OCI-LY3 (cell line): ENCODE data around the gene IGFBP7.

Source experiments
- H2AFZ ChIP-seq: fragments of 200-600, 300-600 bp; shearing (Covaris generic); 2 replicates; pipeline ENCODE4 v1.6.0; 2014; ENCODE audit warnings: antibody characterized with exemption, low read depth, low read length
- H3K27ac ChIP-seq: fragments of 200-600, 300-600 bp; sonication (generic); 2 replicates; pipeline ENCODE4 v1.5.1; 2014; ENCODE audit warnings: mild to moderate bottlenecking, low read length, moderate library complexity, mixed read lengths
- H3K27me3 ChIP-seq: fragments of 200-600, 300-600 bp; sonication (generic); 2 replicates; pipeline ENCODE4 v1.6.1; 2014; ENCODE audit warnings: low read depth, low read length, mixed read lengths
- H3K36me3 ChIP-seq: fragments of 200-600, 300-600 bp; sonication (generic); replicated peaks from 2 replicates; pipeline ENCODE3; 2014; ENCODE audit warnings: low read depth, low read length, mixed read lengths
- H3K4me1 ChIP-seq: fragments of 300-600, 200-600 bp; sonication (generic); 2 replicates; pipeline ENCODE4 v1.6.1; 2014; ENCODE audit warnings: low read length, mixed read lengths
- H3K4me2 ChIP-seq: fragments of 200-600, 300-600 bp; sonication (generic); 2 replicates; pipeline ENCODE4 v1.6.1; 2014; ENCODE audit warnings: low read length, mixed read lengths
- H3K4me3 ChIP-seq: fragments of 300-600, 200-600 bp; sonication (generic); 2 replicates; pipeline ENCODE4 v1.5.1; 2014; ENCODE audit warnings: antibody characterized with exemption, mild to moderate bottlenecking, low read length, moderate library complexity
- H3K79me2 ChIP-seq: fragments of 300-600, 200-600 bp; shearing (Covaris generic); 2 replicates; pipeline ENCODE4 v1.6.1; 2014; ENCODE audit warnings: mild to moderate bottlenecking, low read length, mixed read lengths
- H3K9ac ChIP-seq: fragments of 300-600, 200-600 bp; shearing (Covaris generic); 2 replicates; pipeline ENCODE4 v1.6.0; 2014; ENCODE audit warnings: mild to moderate bottlenecking, low read length, moderate library complexity
- H3K9me3 ChIP-seq: fragments of 200-600, 300-600 bp; shearing (Covaris generic); 2 replicates; pipeline ENCODE4 v1.6.1; 2014; ENCODE audit warnings: low read length, mixed read lengths; ENCODE audit not compliant: insufficient read depth
- H4K20me1 ChIP-seq: fragments of 200-600, 300-600 bp; sonication (generic); 2 replicates; pipeline ENCODE4 v1.6.1; 2016; ENCODE audit warnings: low read length, mixed read lengths; ENCODE audit not compliant: insufficient read depth
- EZH2phosphoT487 ChIP-seq: fragments of 200-600 bp; shearing (Covaris generic); IDR thresholded peaks from 2 replicates; pipeline ENCODE4 v1.6.1; 2018; ENCODE audit warnings: antibody characterized with exemption, mixed run types, low read depth
- TF ChIP-seq, protein P1 (sequence below): fragments of 200-600, 300-600 bp; sonication (generic); IDR thresholded peaks from 2 replicates; pipeline ENCODE4 v1.5.1; 2014; ENCODE audit warnings: antibody characterized with exemption, low read length, low read depth

The IGFBP7 gene

DNA sequence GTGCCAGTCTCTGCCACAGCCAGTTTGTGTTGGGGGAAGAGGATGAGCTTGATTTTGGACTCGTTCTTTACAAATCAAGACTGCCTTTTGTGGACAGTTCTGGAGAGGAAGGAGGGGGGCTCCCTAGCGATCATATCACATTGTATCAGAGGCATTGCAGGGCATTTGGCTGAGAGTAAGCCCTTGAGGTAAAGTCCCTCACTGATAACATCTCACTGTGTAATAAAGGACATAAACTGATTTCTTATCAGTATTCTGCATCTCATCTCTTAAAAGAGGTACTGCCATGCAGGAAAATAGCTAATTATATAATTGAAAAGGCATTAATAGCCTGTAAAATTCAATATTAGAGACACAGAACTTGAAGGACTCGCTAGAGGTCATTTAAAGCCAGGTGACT lies 6.1 kb upstream of the IGFBP7 start:
- Histone ChIP-seq H3K9ac (no peak overlapping the region), H3K4me2 (no peak overlapping the region), H3K36me3 (no peaks in the 10 kb centered on the region), H3K27me3 (peaks cover 13% of the 10 kb centered on the region), H3K9me3 (no peaks in the 10 kb centered on the region), H4K20me1 (no peaks in the 10 kb centered on the region), H2AFZ (no peak overlapping the region), H3K27ac (no peak overlapping the region), H3K4me3 (no peak overlapping the region), H3K79me2 (no peaks in the 10 kb centered on the region), H3K4me1 (no peaks in the 10 kb centered on the region; the same call in 1 of the 2 replicates)
- TF ChIP-seq EZH2phosphoT487, result no peak
- TF ChIP-seq, protein P1, sequence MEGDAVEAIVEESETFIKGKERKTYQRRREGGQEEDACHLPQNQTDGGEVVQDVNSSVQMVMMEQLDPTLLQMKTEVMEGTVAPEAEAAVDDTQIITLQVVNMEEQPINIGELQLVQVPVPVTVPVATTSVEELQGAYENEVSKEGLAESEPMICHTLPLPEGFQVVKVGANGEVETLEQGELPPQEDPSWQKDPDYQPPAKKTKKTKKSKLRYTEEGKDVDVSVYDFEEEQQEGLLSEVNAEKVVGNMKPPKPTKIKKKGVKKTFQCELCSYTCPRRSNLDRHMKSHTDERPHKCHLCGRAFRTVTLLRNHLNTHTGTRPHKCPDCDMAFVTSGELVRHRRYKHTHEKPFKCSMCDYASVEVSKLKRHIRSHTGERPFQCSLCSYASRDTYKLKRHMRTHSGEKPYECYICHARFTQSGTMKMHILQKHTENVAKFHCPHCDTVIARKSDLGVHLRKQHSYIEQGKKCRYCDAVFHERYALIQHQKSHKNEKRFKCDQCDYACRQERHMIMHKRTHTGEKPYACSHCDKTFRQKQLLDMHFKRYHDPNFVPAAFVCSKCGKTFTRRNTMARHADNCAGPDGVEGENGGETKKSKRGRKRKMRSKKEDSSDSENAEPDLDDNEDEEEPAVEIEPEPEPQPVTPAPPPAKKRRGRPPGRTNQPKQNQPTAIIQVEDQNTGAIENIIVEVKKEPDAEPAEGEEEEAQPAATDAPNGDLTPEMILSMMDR, result no peak

DNA sequence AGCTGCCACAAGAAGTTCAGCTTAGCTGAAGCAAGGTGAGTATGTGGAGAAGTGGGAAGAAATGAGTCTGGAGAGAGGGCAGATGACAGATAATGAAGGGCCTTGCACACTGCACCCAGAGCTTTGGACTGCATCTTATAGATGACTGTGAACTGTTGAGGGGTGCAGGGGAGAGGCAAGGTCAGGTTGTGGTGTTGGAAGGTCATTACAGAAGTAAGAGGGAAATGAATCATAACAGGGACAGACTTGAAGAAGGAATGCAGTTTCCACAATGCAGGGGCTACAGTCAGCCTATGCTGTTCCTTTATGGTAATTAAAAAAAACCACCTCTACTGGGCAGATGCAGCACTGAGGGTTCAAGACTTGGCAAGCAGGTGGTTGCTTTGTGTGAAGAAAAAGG lies 4.8 kb upstream of the IGFBP7 start:
- H3K36me3 ChIP-seq, result no peaks in the 10 kb centered on the region
- H3K4me2 ChIP-seq, result no peak overlapping the region
- H3K9me3 ChIP-seq, result no peaks in the 10 kb centered on the region

DNA sequence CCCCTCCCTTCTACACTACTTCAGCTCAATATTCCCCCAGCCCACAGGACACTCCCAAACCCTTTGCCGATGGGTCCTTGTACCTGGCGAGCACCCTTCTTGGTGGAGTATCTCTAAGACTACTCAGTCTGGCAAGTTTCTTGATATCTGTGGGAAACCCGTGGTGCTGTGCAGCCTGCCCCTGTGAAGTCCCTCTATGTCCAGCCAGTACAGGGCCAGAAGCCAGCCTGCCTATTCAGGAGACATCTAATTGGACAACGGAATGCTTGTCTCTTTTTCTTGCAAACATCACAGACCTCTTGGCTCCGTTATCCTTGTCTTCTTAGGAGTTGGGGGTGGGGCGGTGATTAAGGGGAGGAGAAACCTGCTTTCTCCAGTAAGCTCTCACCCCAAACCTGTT lies 3.7 kb upstream of the IGFBP7 start:
- Histone ChIP-seq H3K9me3 (no peaks in the 10 kb centered on the region), H3K4me2 (no peak overlapping the region), H3K79me2 (no peaks in the 10 kb centered on the region), H3K4me3 (no peak overlapping the region), H3K4me1 (no peaks in the 10 kb centered on the region; the same call in 1 of the 2 replicates), H4K20me1 (no peaks in the 10 kb centered on the region), H2AFZ (no peak overlapping the region), H3K36me3 (no peaks in the 10 kb centered on the region), H3K27ac (no peak overlapping the region), H3K27me3 (peaks cover 7% of the 10 kb centered on the region; the same call in 1 of the 2 replicates), H3K9ac (no peak overlapping the region)
- TF ChIP-seq, protein P1, result no peak
- no peak for TF ChIP-seq EZH2phosphoT487

More for the DNA sequence above, 4.8 kb upstream of the IGFBP7 start:
- no peak overlapping the region for H2AFZ ChIP-seq
- H3K4me3 ChIP-seq, result no peak overlapping the region
- peaks cover 12% of the 10 kb centered on the region for H3K27me3 ChIP-seq
- H3K79me2 ChIP-seq, result no peaks in the 10 kb centered on the region
- no peak overlapping the region for H3K9ac ChIP-seq
- H3K4me1 ChIP-seq, result no peaks in the 10 kb centered on the region; the same call in 1 of the 2 replicates
- TF ChIP-seq, protein P1, result no peak
- TF ChIP-seq EZH2phosphoT487, result no peak
- H4K20me1 ChIP-seq, result no peaks in the 10 kb centered on the region
- H3K27ac ChIP-seq, result no peak overlapping the region

DNA sequence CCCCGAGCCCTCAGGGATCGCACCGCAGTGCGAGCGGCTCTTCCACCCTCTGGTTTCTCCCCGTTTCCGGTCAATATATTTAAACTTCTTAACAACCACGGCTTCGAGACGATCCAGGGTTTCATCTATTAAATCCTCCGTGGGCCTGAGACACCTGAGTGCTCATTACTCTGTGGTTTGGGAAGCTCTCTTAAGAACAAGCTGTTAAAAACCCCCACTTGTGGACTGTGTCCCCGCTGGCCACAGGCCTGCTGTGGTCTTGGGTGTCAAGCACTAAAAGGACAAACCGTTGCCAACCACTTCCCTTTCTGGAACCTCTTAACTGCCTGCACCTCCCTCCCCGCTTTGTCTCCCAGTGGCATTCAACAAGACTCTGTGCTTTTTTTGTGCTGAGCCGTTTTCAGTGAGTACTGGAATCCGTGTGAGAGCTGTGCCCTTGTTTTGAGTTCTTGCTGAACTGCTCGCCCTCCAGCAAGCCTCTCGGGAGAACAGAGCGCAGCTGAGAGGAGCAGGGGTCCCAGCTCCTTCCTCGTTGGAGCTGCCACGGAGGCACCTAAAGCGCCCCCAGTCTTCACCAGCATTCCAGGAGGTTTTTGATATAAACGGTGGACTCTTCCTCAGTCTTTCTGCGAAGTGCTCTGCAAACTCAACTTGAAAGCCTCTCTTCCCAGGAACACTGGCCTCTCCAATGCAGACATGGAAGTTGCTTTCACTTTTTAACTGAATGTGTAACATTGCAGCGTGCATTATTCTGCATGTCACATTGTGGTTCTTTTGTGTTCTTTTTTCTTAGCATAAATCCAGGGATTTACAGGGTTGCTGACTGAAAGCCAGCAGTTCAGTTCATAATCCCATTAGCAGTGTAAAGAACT lies 691 bp upstream of the IGFBP7 start:
- H3K9me3 ChIP-seq, result no peaks in the 10 kb centered on the region
- H3K36me3 ChIP-seq, result no peaks in the 10 kb centered on the region
- H4K20me1 ChIP-seq, result no peaks in the 10 kb centered on the region
- H2AFZ ChIP-seq, result peak overlapping the region; percentile 94
- H3K4me3 ChIP-seq, result peak overlapping the region; percentile 71
- H3K27ac ChIP-seq, result no peak overlapping the region
- H3K9ac ChIP-seq, result no peak overlapping the region
- H3K4me2 ChIP-seq, result peak overlapping the region; percentile 58
- TF ChIP-seq EZH2phosphoT487, result no peak
- TF ChIP-seq, protein P1, result no peak
- H3K4me1 ChIP-seq, result no peaks in the 10 kb centered on the region; the same call in 1 of the 2 replicates
- no peaks in the 10 kb centered on the region for H3K79me2 ChIP-seq
- no peaks in the 10 kb centered on the region; the same call in 1 of the 2 replicates for H3K27me3 ChIP-seq
